Activated T-cell treated with anti-CD3 and anti-CD28 coated beads, Interleukin-2, amount 50 U/mL, for 24 hours (primary cell): Measurements from ENCODE around the gene METTL21C.

Experiments used
- DNase-seq: peaks from one replicate; pipeline ENCODE4 v3.0.0-alpha.2; 2020
- H3K27ac Mint-ChIP-seq: 2 replicates; pipeline ENCODE4 v1.8.0; 2020; ENCODE audit warnings: mild to moderate bottlenecking, mixed read lengths
- H3K27me3 Mint-ChIP-seq: 2 replicates; pipeline ENCODE4 v1.8.0; 2020; ENCODE audit warnings: mixed read lengths
- H3K36me3 Mint-ChIP-seq: 2 replicates; pipeline ENCODE4 v1.8.0; 2020; ENCODE audit warnings: low read depth, mixed read lengths
- H3K4me1 Mint-ChIP-seq: 2 replicates; pipeline ENCODE4 v1.8.0; 2020; ENCODE audit warnings: low read depth, mixed read lengths
- H3K4me3 Mint-ChIP-seq: 2 replicates; pipeline ENCODE4 v1.8.0; 2020; ENCODE audit warnings: mild to moderate bottlenecking, moderate library complexity, mixed read lengths
- H3K9me3 Mint-ChIP-seq: 2 replicates; pipeline ENCODE4 v1.8.0; 2020; ENCODE audit warnings: mixed read lengths

METTL21C gene

GRCh38 chr13:102659168-102659713, 35.6 kb downstream of the METTL21C start:
- Mint-ChIP-seq H3K4me3 (no peak overlapping the region), H3K36me3 (peaks cover 64% of the 10 kb centered on the region), H3K27ac (no peak overlapping the region), H3K9me3 (no peaks in the 10 kb centered on the region), H3K4me1 (no peaks in the 10 kb centered on the region), H3K27me3 (no peaks in the 10 kb centered on the region)
- no peak for DNase-seq

GRCh38 chr13:102658660-102659059, 36.2 kb downstream of the METTL21C start:
- Mint-ChIP-seq H3K9me3 (no peaks in the 10 kb centered on the region), H3K4me3 (no peak overlapping the region), H3K36me3 (peaks cover 60% of the 10 kb centered on the region), H3K4me1 (no peaks in the 10 kb centered on the region), H3K27ac (no peak overlapping the region), H3K27me3 (no peaks in the 10 kb centered on the region)
- no peak for DNase-seq

GRCh38 chr13:102657630-102658029, 37.2 kb downstream of the METTL21C start:
- H3K9me3 Mint-ChIP-seq, result no peaks in the 10 kb centered on the region
- no peak for DNase-seq

GRCh38 chr13:102654756-102655155, 40.1 kb downstream of the METTL21C start:
- no peaks in the 10 kb centered on the region for H3K27me3 Mint-ChIP-seq
- H3K27ac Mint-ChIP-seq, result no peak overlapping the region
- H3K4me1 Mint-ChIP-seq, result peaks cover 5% of the 10 kb centered on the region
- H3K36me3 Mint-ChIP-seq, result peaks cover 63% of the 10 kb centered on the region
- no peak overlapping the region for H3K4me3 Mint-ChIP-seq
- no peak for DNase-seq
- no peaks in the 10 kb centered on the region for H3K9me3 Mint-ChIP-seq

More at GRCh38 chr13:102657630-102658029, 37.2 kb downstream of the METTL21C start:
- H3K36me3 Mint-ChIP-seq, result peaks cover 63% of the 10 kb centered on the region
- H3K4me3 Mint-ChIP-seq, result no peak overlapping the region
- no peak overlapping the region for H3K27ac Mint-ChIP-seq
- H3K27me3 Mint-ChIP-seq, result no peaks in the 10 kb centered on the region
- H3K4me1 Mint-ChIP-seq, result no peaks in the 10 kb centered on the region

- H3K27ac Mint-ChIP-seq, result no peak overlapping the region
- H3K27me3 Mint-ChIP-seq, result no peaks in the 10 kb centered on the region
- H3K4me1 Mint-ChIP-seq, result peaks cover 5% of the 10 kb centered on the region
- H3K36me3 Mint-ChIP-seq, result peaks cover 65% of the 10 kb centered on the region
- H3K4me3 Mint-ChIP-seq, result no peak overlapping the region
- no peaks in the 10 kb centered on the region for H3K9me3 Mint-ChIP-seq
- no peak for DNase-seq
Measured at GRCh38 chr13:102651892-102652291, 43.0 kb downstream of the METTL21C start.

- no peak overlapping the region for H3K4me3 Mint-ChIP-seq
- peaks cover 5% of the 10 kb centered on the region for H3K4me1 Mint-ChIP-seq
- DNase-seq, result no peak
- no peaks in the 10 kb centered on the region for H3K9me3 Mint-ChIP-seq
- H3K27ac Mint-ChIP-seq, result no peak overlapping the region
- H3K27me3 Mint-ChIP-seq, result no peaks in the 10 kb centered on the region
- H3K36me3 Mint-ChIP-seq, result peaks cover 70% of the 10 kb centered on the region
Measured at GRCh38 chr13:102651392-102651791, 43.5 kb downstream of the METTL21C start.

GRCh38 chr13:102650444-102650843, 44.4 kb downstream of the METTL21C start:
- Mint-ChIP-seq H3K9me3 (no peaks in the 10 kb centered on the region), H3K27ac (no peak overlapping the region), H3K4me3 (no peak overlapping the region), H3K27me3 (no peaks in the 10 kb centered on the region), H3K4me1 (peaks cover 5% of the 10 kb centered on the region), H3K36me3 (peaks cover 80% of the 10 kb centered on the region)
- no peak for DNase-seq

GRCh38 chr13:102648046-102648445, 46.8 kb downstream of the METTL21C start:
- peaks cover 95% of the 10 kb centered on the region for H3K36me3 Mint-ChIP-seq
- no peak for DNase-seq

GRCh38 chr13:102645701-102646100, 49.1 kb downstream of the METTL21C start:
- no peaks in the 10 kb centered on the region for H3K9me3 Mint-ChIP-seq

More at GRCh38 chr13:102648046-102648445, 46.8 kb downstream of the METTL21C start:
- Mint-ChIP-seq H3K4me1 (peaks cover 10% of the 10 kb centered on the region), H3K27ac (peak overlapping the region; percentile 69), H3K9me3 (no peaks in the 10 kb centered on the region), H3K4me3 (no peak overlapping the region), H3K27me3 (no peaks in the 10 kb centered on the region)

GRCh38 chr13:102643656-102644055, 51.2 kb downstream of the METTL21C start:
- H3K27me3 Mint-ChIP-seq, result no peaks in the 10 kb centered on the region
- peaks cover 6% of the 10 kb centered on the region for H3K4me1 Mint-ChIP-seq
- no peaks in the 10 kb centered on the region for H3K9me3 Mint-ChIP-seq
- H3K36me3 Mint-ChIP-seq, result peaks cover 92% of the 10 kb centered on the region
- H3K27ac Mint-ChIP-seq, result peak overlapping the region; percentile 75
- DNase-seq, result no peak
- H3K4me3 Mint-ChIP-seq, result no peak overlapping the region

More at GRCh38 chr13:102645701-102646100, 49.1 kb downstream of the METTL21C start:
- Mint-ChIP-seq H3K36me3 (peaks cover 96% of the 10 kb centered on the region), H3K27me3 (no peaks in the 10 kb centered on the region), H3K27ac (peak overlapping the region; percentile 50), H3K4me3 (no peak overlapping the region), H3K4me1 (peaks cover 6% of the 10 kb centered on the region)
- DNase-seq, result no peak

GRCh38 chr13:102642475-102642874, 52.4 kb downstream of the METTL21C start:
- Mint-ChIP-seq H3K4me3 (no peak overlapping the region), H3K36me3 (peaks cover 92% of the 10 kb centered on the region), H3K9me3 (no peaks in the 10 kb centered on the region), H3K4me1 (peaks cover 6% of the 10 kb centered on the region), H3K27ac (no peak overlapping the region), H3K27me3 (no peaks in the 10 kb centered on the region)
- no peak for DNase-seq

- H3K27ac Mint-ChIP-seq, result peak overlapping the region; percentile 63
- H3K36me3 Mint-ChIP-seq, result peaks cover 92% of the 10 kb centered on the region
- DNase-seq, result no peak
- peaks cover 6% of the 10 kb centered on the region for H3K4me1 Mint-ChIP-seq
- H3K27me3 Mint-ChIP-seq, result no peaks in the 10 kb centered on the region
- H3K4me3 Mint-ChIP-seq, result no peak overlapping the region
- no peaks in the 10 kb centered on the region for H3K9me3 Mint-ChIP-seq
Measured at GRCh38 chr13:102642029-102642428, 52.8 kb downstream of the METTL21C start.

GRCh38 chr13:102638741-102639140, 56.1 kb downstream of the METTL21C start:
- DNase-seq, result no peak
- Mint-ChIP-seq H3K9me3 (no peaks in the 10 kb centered on the region), H3K4me1 (peaks cover 5% of the 10 kb centered on the region), H3K27ac (no peak overlapping the region), H3K4me3 (no peak overlapping the region), H3K36me3 (peaks cover 93% of the 10 kb centered on the region), H3K27me3 (no peaks in the 10 kb centered on the region)
